Endothelial cell of umbilical vein (primary cell): ENCODE data around the gene CRLF3. TPM values are rescaled to one million over a fixed set of nuclear protein-coding genes. Genes with fewer than 3 reads are reported as not detected.

Source experiments
- BruUV-seq: library from RNA; stranded (reverse); fragments of 400-500 nt; replicated peaks from 2 replicates; lab custom pipeline; 2021; lab: Mats Ljungman, UMichigan
- CTCF ChIA-PET: fragments of 300-600, 350-600 bp; sonication (Branson Sonifier 250); formaldehyde crosslinking; loops from one replicate; lab custom pipeline; 2021; ENCODE audit warnings: antibody characterized with exemption, inconsistent platforms; lab: Charles Lee
- POLR2A ChIA-PET: fragments of 300-600, 350-600 bp; sonication (Branson Sonifier 250); formaldehyde crosslinking; loops from one replicate; lab custom pipeline; 2021; ENCODE audit warnings: antibody characterized with exemption, inconsistent platforms; lab: Charles Lee
- DNase-seq: peaks from one replicate; pipeline ENCODE4 v3.0.0-alpha.2; 2011; ENCODE audit warnings: low read depth, low spot score
- FAIRE-seq: peaks from 2 replicates; lab custom pipeline; 2011; peaks lifted over from hg19 to GRCh38; lab: Jason Lieb, UNC
- H2AFZ ChIP-seq: 2 replicates; pipeline ENCODE4 v1.6.0; 2012; ENCODE audit warnings: low read depth, low read length, control low read depth, inconsistent platforms
- H3K27ac ChIP-seq: 2 replicates; pipeline ENCODE4 v1.5.1; 2011; ENCODE audit warnings: low read depth, mild to moderate bottlenecking, control low read depth, low read length, moderate library complexity; ENCODE audit not compliant: insufficient read depth
- H3K27me3 ChIP-seq, 2 experiments: 2 replicates each; pipeline versions ENCODE4 v1.6.0 to v1.6.1; 2011; ENCODE audit warnings: low read length in 2 of 2, mixed read lengths in 1 of 2; ENCODE audit not compliant: control insufficient read depth in 2 of 2, insufficient read depth in 2 of 2
- H3K36me3 ChIP-seq, 2 experiments: 2 replicates in 1 of 2; 3 replicates in 1 of 2; pipeline ENCODE4 v1.5.1; 2011; ENCODE audit warnings: low read length in 2 of 2, mild to moderate bottlenecking in 1 of 2, moderate library complexity in 1 of 2; ENCODE audit not compliant: control insufficient read depth in 2 of 2, insufficient read depth in 2 of 2; ENCODE audit errors: extremely low read depth in 1 of 2
- H3K4me1 ChIP-seq: 3 replicates; pipeline ENCODE4 v1.5.1; 2011; ENCODE audit warnings: mild to moderate bottlenecking, low read length; ENCODE audit not compliant: control insufficient read depth, insufficient read depth; ENCODE audit errors: extremely low read depth
- H3K4me2 ChIP-seq: 2 replicates; pipeline ENCODE4 v1.6.1; 2011; ENCODE audit warnings: low read length, control low read depth, mixed read lengths; ENCODE audit not compliant: insufficient read depth
- H3K4me3 ChIP-seq, 3 experiments: fragments of 200-600 bp in 1 of 3; sonication (generic), shearing (Covaris generic) in 1 of 3; replicated peaks in 1 of 3; 2 replicates each; pipeline ENCODE4 v1.5.1; 2011 to 2016; ENCODE audit warnings: control low read depth in 3 of 3, low read length in 3 of 3, mild to moderate bottlenecking in 2 of 3, inconsistent platforms in 1 of 3, low read depth in 1 of 3, moderate library complexity in 1 of 3; ENCODE audit not compliant: insufficient read depth in 1 of 3
- H3K79me2 ChIP-seq: 2 replicates; pipeline ENCODE4 v1.6.0; 2012; ENCODE audit warnings: low read length, inconsistent platforms; ENCODE audit not compliant: control insufficient read depth, insufficient read depth
- H3K9ac ChIP-seq: replicated peaks from 2 replicates; pipeline ENCODE3; 2011; ENCODE audit warnings: low read length, control low read depth; ENCODE audit not compliant: insufficient read depth; ENCODE audit errors: extremely low read depth
- H3K9me1 ChIP-seq: replicated peaks from 3 replicates; pipeline ENCODE4 v1.6.0; 2011; ENCODE audit warnings: mild to moderate bottlenecking, low read length; ENCODE audit not compliant: control insufficient read depth, insufficient read depth; ENCODE audit errors: extremely low read depth
- H3K9me3 ChIP-seq: replicated peaks from 2 replicates; pipeline ENCODE4 v1.5.1; 2012; ENCODE audit warnings: low read length, inconsistent platforms; ENCODE audit not compliant: control insufficient read depth, insufficient read depth
- H4K20me1 ChIP-seq: replicated peaks from 2 replicates; pipeline ENCODE3; 2011; ENCODE audit warnings: mild to moderate bottlenecking, low read length; ENCODE audit not compliant: control insufficient read depth, insufficient read depth; ENCODE audit errors: extremely low read depth
- CTCF ChIP-seq, 2 donors: IDR thresholded peaks; 1 replicate in 1 of 2; 2 replicates in 1 of 2; pipeline ENCODE4 v1.5.1; 2011; ENCODE audit warnings: low read length in 2 of 2, mild to moderate bottlenecking in 2 of 2, moderate library complexity in 2 of 2, control low read depth in 1 of 2, inconsistent platforms in 1 of 2, low read depth in 1 of 2; ENCODE audit not compliant: insufficient read depth in 1 of 2; ENCODE audit errors: extremely low read depth in 1 of 2
- EZH2 ChIP-seq: IDR thresholded peaks from 2 replicates; pipeline ENCODE4 v1.6.1; 2012; ENCODE audit warnings: borderline replicate concordance, low read depth, mild to moderate bottlenecking, moderate library complexity, low read length, inconsistent platforms; ENCODE audit not compliant: severe bottlenecking
- FOS ChIP-seq: IDR thresholded peaks from 2 replicates; pipeline ENCODE4 v1.6.1; 2011; ENCODE audit warnings: mild to moderate bottlenecking, low read length, moderate library complexity, borderline replicate concordance; ENCODE audit not compliant: insufficient read depth
- GATA2 ChIP-seq: IDR thresholded peaks from 2 replicates; pipeline ENCODE4 v1.7.0; 2011; ENCODE audit warnings: low read depth, mild to moderate bottlenecking, moderate library complexity, mixed read lengths, low read length; ENCODE audit not compliant: insufficient read length, insufficient read depth
- JUN ChIP-seq: IDR thresholded peaks from 2 replicates; pipeline ENCODE4 v1.6.1; 2011; ENCODE audit warnings: borderline replicate concordance, low read depth; ENCODE audit not compliant: insufficient read length, insufficient read depth
- MAX ChIP-seq: IDR thresholded peaks from 2 replicates; pipeline ENCODE4 v1.6.1; 2011; ENCODE audit not compliant: insufficient read depth, insufficient read length
- MYC ChIP-seq: IDR thresholded peaks from one replicate; pipeline ENCODE4 v1.6.1; 2011; ENCODE audit warnings: mild to moderate bottlenecking, low read depth, low read length
- POLR2A ChIP-seq: IDR thresholded peaks from 2 replicates; pipeline ENCODE4 v1.6.1; 2012; ENCODE audit warnings: low read depth, mild to moderate bottlenecking, control low read depth, low read length
- POLR2AphosphoS5 ChIP-seq: IDR thresholded peaks from 2 replicates; pipeline ENCODE4 v1.6.1; 2012; ENCODE audit warnings: low read depth, mild to moderate bottlenecking, control low read depth, low read length, moderate library complexity; ENCODE audit not compliant: insufficient read depth
- dilution Hi-C: fragments of 300-500 bp; cut with MboI; formaldehyde crosslinking; loops from one replicate; pipeline ENCODE4 v1.15.0; 2019; ENCODE audit warnings: low sequenced_read_pairs; ENCODE audit not compliant: extremely low pct_ligation_motif_present
- intact Hi-C: fragments of 100-400 bp; cut with micrococcal nuclease; formaldehyde crosslinking; loops from one replicate; pipeline ENCODE4 v1.10.0; 2022
- polyA plus RNA-seq, 4 experiments: library from polyadenylated mRNA; depleted of rRNA in 3 of 4; stranded (reverse) in 3 of 4; unstranded in 1 of 4; fragments of >200 nt; gene quantifications; 2 replicates each; pipeline versions ENCODE4 v1.2.1 to v1.2.3, GENCODE V29; 2011 to 2012; ENCODE audit warnings: missing spikeins in 1 of 4
- total RNA-seq: library from RNA; stranded (reverse); gene quantifications from 2 replicates; pipeline ENCODE4 v1.2.3, GENCODE V29; 2021

The CRLF3 gene
- total and polyA plus RNA-seq, 2 donors (not counting 3 experiments of a cell fraction or from before 2014, with no cell fraction given), result 10.1 to 15.4 TPM

- Histone ChIP-seq H4K20me1 (no peaks in the 10 kb centered on the region), H2AFZ (no peak overlapping the region), H3K9ac (no peak overlapping the region), H3K4me1 (peaks cover 2% of the 10 kb centered on the region), H3K27ac (no peak overlapping the region), H3K9me1 (no peaks in the 10 kb centered on the region), H3K4me2 (no peak overlapping the region), H3K4me3 (no peak overlapping the region), H3K79me2 (peaks cover 12% of the 10 kb centered on the region), H3K36me3 (no peaks in the 10 kb centered on the region), H3K9me3 (no peaks in the 10 kb centered on the region), H3K27me3 (no peaks in the 10 kb centered on the region)
- TF ChIP-seq CTCF (IDR thresholded peaks at IDR 0.05; ENCODE audit: extremely low read depth in 1 of 2, insufficient read depth in 1 of 2, low read depth in 1 of 2, low read length in 2 of 2) (no peak), FOS (no peak), JUN (no peak), MAX (no peak), POLR2A (no peak), POLR2AphosphoS5 (no peak), MYC (no peak), GATA2 (no peak), EZH2 (no peak)
- ChIA-PET POLR2A (no interaction called here), CTCF (interaction anchor here (1.2 kb wide), 1 partner anchor 14 kb away, joined by 3 read pairs; the partner anchor contains the start of gene CRLF3)
- no TSS peak for BruUV-seq
- FAIRE-seq, result no peak
- intact Hi-C loops, result no loop called here
- DNase-seq, result no peak
- dilution Hi-C loops, result no loop called here
These were observed 13.8 kb upstream of the CRLF3 start for GRCh38 chr17:30838202-30838807.
